HEK293 (cell line): ENCODE data around the gene SEC24B.
A peak's percentile ranks its signal among the peaks of the same experiment; 100 is the strongest.

Experiments
- CTCF ChIA-PET: fragments of 350-600 bp; formaldehyde crosslinking; extraction: SDS; loops from one replicate; lab custom pipeline; 2021; ENCODE audit warnings: antibody characterized with exemption; lab: Yijun Ruan, JAX
- POLR2A ChIA-PET: fragments of 300-600 bp; formaldehyde crosslinking; extraction: SDS; loops from one replicate; lab custom pipeline; 2020; ENCODE audit warnings: antibody characterized with exemption, inconsistent platforms; lab: Yijun Ruan, JAX
- H3K27ac ChIP-seq: fragments of 200-500 bp; sonication (Bioruptor generic); 2 replicates; pipeline ENCODE4 v1.5.1; 2014; ENCODE audit warnings: low read depth, low read length, control low read depth, inconsistent platforms; ENCODE audit errors: extremely low read depth
- H3K36me3 ChIP-seq, 2 experiments: fragments of 200-500 bp in 1 of 2; sonication (Bioruptor generic) in 1 of 2; 1 replicate in 1 of 2; 2 replicates in 1 of 2; pipeline ENCODE4 v1.5.1; 2014 to 2017; ENCODE audit warnings: inconsistent platforms in 2 of 2, low read length in 2 of 2; ENCODE audit not compliant: control insufficient read depth in 2 of 2, insufficient read depth in 1 of 2
- H3K4me1 ChIP-seq: fragments of 200-500 bp; sonication (Bioruptor generic); 2 replicates; pipeline ENCODE4 v1.5.1; 2014; ENCODE audit warnings: mild to moderate bottlenecking, low read length, inconsistent platforms; ENCODE audit not compliant: control insufficient read depth, insufficient read depth
- H3K4me3 ChIP-seq: 2 replicates; pipeline ENCODE4 v1.5.1; 2011; ENCODE audit warnings: low read depth, mild to moderate bottlenecking, control low read depth, low read length, moderate library complexity
- H3K9me3 ChIP-seq: fragments of 200-500 bp; sonication (Bioruptor generic); 2 replicates; pipeline ENCODE4 v1.5.1; 2014; ENCODE audit warnings: low read depth, low read length, inconsistent platforms; ENCODE audit not compliant: control insufficient read depth, insufficient read depth
- BCL6B ChIP-seq: fragments of 450-650 bp; formaldehyde crosslinking; IDR thresholded peaks from 2 replicates; pipeline ENCODE4 v1.5.1; 2017; ENCODE audit warnings: missing biosample characterization, missing genetic modification characterization
- MYNN ChIP-seq: fragments of 450-650 bp; formaldehyde crosslinking; IDR thresholded peaks from 2 replicates; pipeline ENCODE4 v1.5.1; 2016; ENCODE audit warnings: missing biosample characterization, missing genetic modification characterization, borderline replicate concordance
- RBAK ChIP-seq: fragments of 450-650 bp; formaldehyde crosslinking; IDR thresholded peaks from 2 replicates; pipeline ENCODE4 v1.5.1; 2016; ENCODE audit warnings: missing biosample characterization, missing genetic modification characterization
- ZBTB1 ChIP-seq: fragments of 450-650 bp; formaldehyde crosslinking; IDR thresholded peaks from 2 replicates; pipeline ENCODE4 v1.5.1; 2016; ENCODE audit warnings: missing biosample characterization, missing genetic modification characterization
- ZBTB21 ChIP-seq: fragments of 450-650 bp; formaldehyde crosslinking; IDR thresholded peaks from 2 replicates; pipeline ENCODE4 v1.5.1; 2017; ENCODE audit warnings: missing biosample characterization, missing genetic modification characterization
- ZNF155 ChIP-seq: fragments of 450-650 bp; formaldehyde crosslinking; IDR thresholded peaks from 2 replicates; pipeline ENCODE4 v1.5.1; 2016; ENCODE audit warnings: missing biosample characterization, missing genetic modification characterization
- ZNF19 ChIP-seq: fragments of 450-650 bp; formaldehyde crosslinking; IDR thresholded peaks from 2 replicates; pipeline ENCODE4; 2016; ENCODE audit warnings: missing biosample characterization, missing genetic modification characterization, low read depth
- ZNF280C ChIP-seq: fragments of 450-650 bp; formaldehyde crosslinking; IDR thresholded peaks from 2 replicates; pipeline ENCODE4 v1.5.1; 2016; ENCODE audit warnings: missing biosample characterization, missing genetic modification characterization
- ZNF37A ChIP-seq: fragments of 450-650 bp; IDR thresholded peaks from 2 replicates; pipeline ENCODE4 v1.5.1; 2018; ENCODE audit warnings: missing biosample characterization, missing genetic modification characterization
- ZNF416 ChIP-seq: fragments of 450-650 bp; formaldehyde crosslinking; IDR thresholded peaks from 2 replicates; pipeline ENCODE4 v1.5.1; 2016; ENCODE audit warnings: missing biosample characterization, missing genetic modification characterization
- ZNF433 ChIP-seq: fragments of 450-650 bp; formaldehyde crosslinking; IDR thresholded peaks from 2 replicates; pipeline ENCODE4 v1.5.1; 2016; ENCODE audit warnings: missing biosample characterization, missing genetic modification characterization, low read depth
- ZNF501 ChIP-seq: fragments of 450-650 bp; formaldehyde crosslinking; IDR thresholded peaks from 2 replicates; pipeline ENCODE4 v1.5.1; 2016; ENCODE audit warnings: missing biosample characterization, missing genetic modification characterization
- ZNF571 ChIP-seq: fragments of 450-650 bp; formaldehyde crosslinking; IDR thresholded peaks from 2 replicates; pipeline ENCODE4 v1.5.0; 2017; ENCODE audit warnings: missing biosample characterization, missing genetic modification characterization
- ZNF623 ChIP-seq: fragments of 450-650 bp; formaldehyde crosslinking; IDR thresholded peaks from 2 replicates; pipeline ENCODE4 v1.5.1; 2016; ENCODE audit warnings: missing biosample characterization, missing genetic modification characterization
- ZNF76 ChIP-seq: fragments of 450-650 bp; formaldehyde crosslinking; IDR thresholded peaks from 2 replicates; pipeline ENCODE4; 2016; ENCODE audit warnings: low read depth, missing biosample characterization, missing genetic modification characterization, borderline replicate concordance
- ZNF776 ChIP-seq: fragments of 450-650 bp; formaldehyde crosslinking; IDR thresholded peaks from 2 replicates; pipeline ENCODE4 v1.5.0; 2017; ENCODE audit warnings: missing biosample characterization, missing genetic modification characterization, borderline replicate concordance
- ZNF830 ChIP-seq: fragments of 450-650 bp; IDR thresholded peaks from 2 replicates; pipeline ENCODE4 v1.5.0; 2018; ENCODE audit warnings: missing biosample characterization, missing genetic modification characterization, low read depth, mild to moderate bottlenecking, moderate library complexity
- ZNF837 ChIP-seq: fragments of 450-650 bp; formaldehyde crosslinking; IDR thresholded peaks from 2 replicates; pipeline ENCODE4 v1.5.1; 2016; ENCODE audit warnings: missing biosample characterization, missing genetic modification characterization
- ZSCAN30 ChIP-seq: fragments of 450-650 bp; IDR thresholded peaks from 2 replicates; pipeline ENCODE4 v1.5.1; 2018; ENCODE audit warnings: missing biosample characterization, mild to moderate bottlenecking, missing genetic modification characterization, moderate library complexity

The SEC24B gene

GRCh38 chr4:109589119-109589518 is 155.5 kb downstream of the SEC24B start:
- H3K36me3 ChIP-seq, result no peaks in the 10 kb centered on the region
- ChIA-PET POLR2A (no interaction called here), CTCF (no interaction called here)
- TF ChIP-seq ZNF776, result no peak
- no peak for TF ChIP-seq ZNF19 (tag by site-specific recombination)
- no peak for TF ChIP-seq ZBTB21 (tag by site-specific recombination)
- TF ChIP-seq BCL6B, result peak; percentile 59; the same call in 1 of the 2 replicates
- H3K4me1 ChIP-seq, result no peaks in the 10 kb centered on the region
- H3K27ac ChIP-seq, result no peak overlapping the region
- no peaks in the 10 kb centered on the region for H3K9me3 ChIP-seq
- H3K4me3 ChIP-seq, result no peak overlapping the region

- POLR2A ChIA-PET, result no interaction called here
- Histone ChIP-seq H3K27ac (no peak overlapping the region), H3K36me3 (no peaks in the 10 kb centered on the region), H3K4me3 (no peak overlapping the region), H3K9me3 (no peaks in the 10 kb centered on the region), H3K4me1 (no peaks in the 10 kb centered on the region)
- CTCF ChIA-PET, result no interaction called here
- TF ChIP-seq ZNF76 (no peak), ZNF571 (tag by site-specific recombination) (no peak), ZBTB1 (tag by site-specific recombination) (no peak), ZNF37A (no peak), ZSCAN30 (tag by site-specific recombination) (no peak), ZNF501 (tag by site-specific recombination) (no peak), ZNF830 (tag by site-specific recombination) (no peak), ZNF623 (tag by site-specific recombination) (no peak), ZNF837 (no peak), ZNF280C (tag by site-specific recombination) (no peak), ZNF155 (tag by site-specific recombination) (no peak), ZNF416 (tag by site-specific recombination) (no peak), RBAK (tag by site-specific recombination) (no peak), ZNF433 (tag by site-specific recombination) (no peak), MYNN (tag by site-specific recombination) (no peak)
Observed at GRCh38 chr4:109589605-109590004, 156.0 kb downstream of the SEC24B start.
